DLD1 (cell line): ENCODE data around the gene REXO5.
"Not testable (repeated sequence)": the region's sequence is repeated elsewhere in the genome, so short reads cannot be mapped to it uniquely, and the experiment has no call there.

Source experiments
- in situ Hi-C: cut with HindIII; loops from 2 replicates; pipeline ENCODE4 v1.10.0; 2017; ENCODE audit warnings: low sequenced_read_pairs

REXO5 gene

GRCh38 chr16:20847550-20847949 is 41.2 kb downstream of the REXO5 start:
- in situ Hi-C loops, result loop anchor here (10.0 kb wide), 2 partner anchors 73 to 147 kb away; no protein-coding TSS in a partner anchor

DNA sequence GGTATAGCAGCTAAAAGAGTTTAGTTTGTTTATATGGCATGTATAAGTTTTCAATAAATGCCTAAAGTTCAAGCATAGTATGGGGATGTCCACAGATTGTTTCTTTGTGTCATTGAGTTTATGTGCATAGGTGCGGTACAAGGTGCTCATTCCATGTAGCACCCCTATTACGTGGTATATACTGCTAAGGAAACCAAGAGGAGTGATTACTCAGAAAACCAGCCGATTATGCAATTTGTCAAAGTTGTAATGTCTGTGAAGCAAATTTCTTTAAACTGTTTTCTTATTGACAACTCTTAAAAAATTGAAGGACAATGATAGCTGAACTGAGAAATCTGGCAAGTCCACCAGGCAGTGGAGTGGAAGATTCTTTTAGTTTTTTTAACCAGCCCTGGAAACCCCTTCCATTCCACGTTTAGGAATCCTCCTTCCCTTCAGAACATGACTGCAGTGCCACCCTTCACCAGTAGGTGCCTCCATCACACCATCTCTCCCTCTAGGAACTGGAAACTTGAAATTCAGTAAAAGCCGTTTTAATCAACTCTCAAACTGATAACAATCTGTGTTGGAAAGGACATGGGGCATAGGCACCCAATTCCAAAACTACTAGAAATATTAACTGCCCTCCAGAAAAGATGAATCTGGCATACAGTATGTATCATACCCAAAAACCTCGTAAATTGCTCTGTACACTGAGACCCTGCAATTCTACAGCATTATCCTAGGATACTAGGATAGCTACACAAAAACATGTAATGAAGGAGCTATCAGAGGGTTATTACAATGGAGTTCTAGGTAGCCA is 43.5 kb downstream of the REXO5 start:
- in situ Hi-C loops, result loop anchor here (10.0 kb wide), 3 partner anchors 75 to 235 kb away; no protein-coding TSS in a partner anchor

DNA sequence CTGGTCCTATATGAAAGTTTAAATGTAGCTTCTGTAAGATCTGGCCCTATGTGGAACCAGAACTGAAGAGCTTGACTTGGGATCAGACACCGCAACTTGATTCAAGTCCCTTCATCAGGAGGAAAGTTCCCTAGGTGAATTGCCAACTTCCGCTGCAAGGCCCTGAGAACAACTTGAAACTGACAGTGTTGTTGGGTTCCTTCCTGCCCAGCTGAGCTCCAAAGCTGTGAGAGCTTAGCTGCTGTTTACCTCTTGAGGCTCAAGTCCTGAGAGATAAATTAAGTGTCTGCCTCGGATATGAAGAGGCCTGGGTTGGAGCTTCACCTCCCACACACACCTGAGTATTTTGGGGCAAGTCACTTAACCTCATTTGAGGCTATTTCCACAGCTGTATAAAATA is 44.7 kb downstream of the REXO5 start:
- in situ Hi-C loops, result loop anchor here (10.0 kb wide), 1 partner anchor 234 kb away; no protein-coding TSS in a partner anchor

GRCh38 chr16:20851601-20852000 is 45.3 kb downstream of the REXO5 start:
- in situ Hi-C loops, result loop anchor here (10.0 kb wide), 1 partner anchor 233 kb away; no protein-coding TSS in a partner anchor

- in situ Hi-C loops, result loop anchor here (10.0 kb wide), 1 partner anchor 232 kb away; no protein-coding TSS in a partner anchor
Observed at GRCh38 chr16:20853143-20853542, 46.8 kb downstream of the REXO5 start.

- in situ Hi-C loops, result loop anchor here (10.0 kb wide), 1 partner anchor 231 kb away; no protein-coding TSS in a partner anchor
Observed at GRCh38 chr16:20853981-20854620, 47.8 kb downstream of the REXO5 start.

DNA sequence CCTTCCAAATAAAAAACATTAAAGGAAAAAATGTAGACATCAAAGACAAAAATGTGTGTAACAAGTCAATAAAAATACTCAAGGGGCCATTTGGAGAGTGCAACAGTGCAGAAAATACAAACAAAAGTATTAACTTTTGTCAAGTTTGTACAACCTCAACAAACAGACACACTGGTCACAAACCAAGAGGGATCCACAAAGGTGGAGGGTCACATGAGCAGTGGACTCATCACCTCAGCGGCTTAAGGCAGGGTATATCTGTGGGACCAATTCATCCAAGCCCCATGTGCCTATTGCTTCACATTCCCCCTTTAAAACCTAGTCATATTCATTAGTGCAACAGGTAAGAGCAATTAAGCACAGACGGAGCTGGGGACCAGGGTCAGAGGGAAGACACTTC is 48.6 kb downstream of the REXO5 start:
- in situ Hi-C loops, result loop anchor here (10.0 kb wide), 1 partner anchor 230 kb away; no protein-coding TSS in a partner anchor

- in situ Hi-C loops, result loop anchor here (10.0 kb wide), 1 partner anchor 228 kb away; no protein-coding TSS in a partner anchor
Observed at GRCh38 chr16:20857281-20857680, 51.0 kb downstream of the REXO5 start.

- in situ Hi-C loops, result loop anchor here (10.0 kb wide), 1 partner anchor 226 kb away; no protein-coding TSS in a partner anchor
Observed at GRCh38 chr16:20859229-20859628, 52.9 kb downstream of the REXO5 start.

DNA sequence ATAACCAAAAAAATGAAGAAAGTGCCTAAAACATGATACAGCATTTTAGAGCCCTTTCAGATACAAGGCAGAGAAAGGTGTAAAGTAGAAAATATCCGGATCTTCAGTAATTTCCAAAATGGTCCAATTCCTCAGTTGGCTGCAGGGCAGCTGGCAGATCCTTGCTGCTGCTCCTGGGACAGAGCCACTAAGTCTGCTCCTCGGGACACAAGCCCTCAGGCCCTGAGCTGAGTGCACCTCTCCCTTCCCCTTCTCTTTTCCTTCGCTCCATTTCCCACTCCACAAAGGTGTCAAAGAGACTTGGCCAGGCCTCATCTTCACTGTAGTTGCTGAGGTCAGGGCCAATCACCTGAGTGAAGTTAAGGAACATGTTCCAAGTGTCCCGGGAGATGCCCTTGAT is 53.4 kb downstream of the REXO5 start:
- in situ Hi-C loops, result loop anchor here (10.0 kb wide), 1 partner anchor 225 kb away; no protein-coding TSS in a partner anchor

GRCh38 chr16:20860361-20860760 is 54.0 kb downstream of the REXO5 start:
- in situ Hi-C loops, result no loop called here

DNA sequence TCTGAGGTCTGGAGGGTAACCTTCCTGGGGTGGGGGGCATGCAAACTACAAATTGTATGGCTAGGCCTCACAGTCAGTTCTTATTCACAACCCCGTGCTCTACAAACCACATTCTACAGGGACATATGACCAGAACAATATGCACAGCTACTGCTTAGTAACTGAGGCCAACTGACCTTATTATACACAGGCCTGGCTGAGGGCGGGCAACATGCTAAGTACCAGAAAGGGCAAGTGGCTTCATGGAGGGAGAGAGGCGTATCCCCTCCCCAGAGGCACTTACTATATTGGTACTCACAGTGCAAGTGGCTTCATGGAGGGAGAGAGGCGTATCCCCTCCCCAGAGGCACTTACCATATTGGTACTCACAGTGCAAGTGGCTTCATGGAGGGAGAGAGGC is 54.7 kb downstream of the REXO5 start:
- in situ Hi-C loops, result not testable (repeated sequence)

DNA sequence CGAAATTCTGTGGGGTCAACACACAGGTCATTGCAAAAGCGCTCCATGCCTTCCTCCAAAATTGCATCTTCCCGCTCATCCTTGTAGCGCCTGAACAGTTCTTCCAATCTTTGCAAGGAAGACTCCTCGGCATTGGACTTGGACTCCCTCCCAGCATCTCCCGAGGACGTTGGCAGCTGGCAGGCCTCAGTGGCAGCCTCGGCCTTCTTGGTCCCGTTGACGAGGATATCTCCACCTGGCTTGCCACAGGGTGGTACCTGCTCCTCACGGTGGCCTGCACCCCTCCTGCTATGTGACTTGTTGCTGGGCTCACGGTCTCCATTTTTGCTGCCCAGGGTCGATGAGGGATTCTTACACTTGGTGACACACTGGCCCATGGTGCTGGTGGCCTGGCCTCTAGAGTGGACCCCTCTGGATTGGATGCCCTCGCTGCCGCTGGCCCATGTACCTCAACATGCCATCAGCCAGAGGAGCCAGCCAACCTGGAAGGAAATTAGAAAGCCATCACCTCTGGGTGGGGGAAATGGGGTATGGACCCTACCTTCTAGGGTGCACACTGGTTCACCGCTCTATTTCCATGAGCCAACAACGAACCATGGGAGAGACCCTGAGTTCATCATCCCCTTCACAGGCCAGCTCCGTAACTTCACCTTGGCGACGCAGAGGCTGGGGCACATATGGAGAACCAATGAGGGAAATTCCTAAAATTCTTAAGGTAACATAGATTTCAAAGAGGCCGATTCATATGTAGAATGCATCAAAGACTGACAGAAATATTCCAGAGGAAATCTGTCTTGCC is 56.0 kb downstream of the REXO5 start:
- in situ Hi-C loops, result no loop called here

DNA sequence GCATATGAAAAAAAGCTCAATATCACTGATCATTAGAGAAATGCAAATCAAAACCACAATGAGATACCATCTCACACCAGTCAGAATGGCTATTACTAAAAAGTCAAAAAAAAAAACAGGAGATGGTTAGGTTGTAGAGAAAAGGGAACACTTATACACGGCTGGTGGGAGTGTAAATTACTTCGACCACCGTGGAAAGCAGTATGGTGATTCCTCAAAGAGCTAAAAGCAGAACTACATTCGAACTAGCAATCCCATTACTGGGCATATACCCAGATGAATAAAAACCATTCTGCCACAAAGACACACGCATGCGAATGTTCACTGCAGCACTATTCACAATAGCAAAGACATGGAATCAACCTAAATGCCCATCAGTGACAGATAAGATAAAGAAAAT is 58.0 kb downstream of the REXO5 start:
- in situ Hi-C loops, result not testable (repeated sequence)

DNA sequence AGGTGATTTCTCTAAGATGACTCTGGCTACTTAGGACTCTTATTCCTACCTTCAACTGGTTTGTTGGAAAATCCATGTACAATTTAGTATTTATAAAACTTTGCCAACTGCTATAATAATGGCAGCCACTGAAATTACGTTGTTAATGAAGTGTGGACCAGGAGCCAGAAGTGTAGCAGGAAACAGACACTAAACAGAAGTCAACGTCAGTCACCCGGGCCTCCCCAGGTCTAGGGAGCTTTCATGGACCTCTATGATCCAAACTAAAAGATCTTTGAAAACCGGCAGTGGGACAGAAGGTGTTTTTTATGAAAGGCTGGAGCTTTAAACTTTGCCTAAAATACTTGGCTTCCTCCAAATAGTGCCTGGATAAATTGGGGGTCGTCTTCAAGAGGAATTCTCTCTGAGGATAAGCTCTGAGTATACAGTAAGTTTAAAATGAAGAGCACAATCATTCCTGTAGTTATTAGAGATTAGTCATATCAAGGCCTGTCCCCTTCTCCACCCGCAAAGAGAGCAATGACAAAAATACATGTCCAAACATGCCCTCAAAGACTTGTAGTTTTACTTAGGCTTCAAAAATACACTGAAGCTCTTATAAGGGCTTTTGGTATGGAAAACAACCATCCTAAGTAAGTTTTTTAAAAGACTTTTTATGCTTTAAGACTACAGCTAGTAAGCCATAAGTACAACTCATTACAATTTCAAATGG is 59.2 kb downstream of the REXO5 start:
- in situ Hi-C loops, result no loop called here

- in situ Hi-C loops, result no loop called here
Observed at GRCh38 chr16:20866145-20866772, 59.9 kb downstream of the REXO5 start.

- in situ Hi-C loops, result no loop called here
Observed at GRCh38 chr16:20866801-20867200, 60.5 kb downstream of the REXO5 start.

DNA sequence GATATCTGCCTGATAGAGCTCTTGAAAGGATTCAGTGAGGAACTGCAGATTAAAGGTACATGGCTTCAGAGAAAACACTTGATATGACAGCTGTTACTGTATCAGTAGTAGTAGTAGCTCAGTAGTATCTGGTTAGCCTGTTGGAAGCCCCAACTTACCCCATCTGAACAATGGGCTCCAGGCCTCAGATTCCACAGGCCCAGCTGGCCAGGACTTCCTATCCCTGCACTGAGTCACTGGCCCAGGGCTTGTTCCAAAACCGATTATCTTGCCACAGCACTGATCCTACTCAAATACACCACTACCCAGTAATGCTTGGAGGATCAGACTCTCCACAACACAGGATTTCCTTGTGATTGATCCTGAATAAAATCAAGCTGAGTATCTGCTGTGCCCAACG is 61.3 kb downstream of the REXO5 start:
- in situ Hi-C loops, result no loop called here

- in situ Hi-C loops, result no loop called here
Observed at GRCh38 chr16:20868890-20869289, 62.6 kb downstream of the REXO5 start.
